K562 (cell line): ENCODE measurements around the gene CDC20. TPM values are rescaled to one million over a fixed set of nuclear protein-coding genes. Genes with fewer than 3 reads are reported as not detected.
A peak's percentile ranks its signal among the peaks of the same experiment; 100 is the strongest.

Experiments
- ARID4B ChIP-seq: sonication (generic); formaldehyde crosslinking; IDR thresholded peaks from 2 replicates; pipeline ENCODE4 v1.8.0; 2022; ENCODE audit warnings: mild to moderate bottlenecking, missing genetic modification reagents
- ARNT ChIP-seq, 2 experiments: fragments of 450-650 bp; IDR thresholded peaks; 2 replicates each; pipeline ENCODE4 v1.6.1; 2016; ENCODE audit warnings: mild to moderate bottlenecking in 1 of 2
- CREB1 ChIP-seq, 2 experiments: sonication (generic) in 1 of 2; formaldehyde crosslinking in 1 of 2; IDR thresholded peaks; 2 replicates each; pipeline versions ENCODE4 v1.6.1 to v1.8.0; 2012 to 2022; ENCODE audit warnings: inconsistent platforms in 1 of 2, mild to moderate bottlenecking in 1 of 2, missing genetic modification reagents in 1 of 2, moderate library complexity in 1 of 2
- HDAC2 ChIP-seq: fragments of 450-650 bp; IDR thresholded peaks from 2 replicates; pipeline ENCODE4 v1.6.1; 2016; ENCODE audit warnings: mild to moderate bottlenecking
- HIVEP1 ChIP-seq: fragments of 250-450 bp; sonication (Bioruptor Pico); IDR thresholded peaks from 2 replicates; pipeline ENCODE4 v1.4.0; 2020; ENCODE audit warnings: mild to moderate bottlenecking
- KLF16 ChIP-seq: IDR thresholded peaks from 2 replicates; pipeline ENCODE4 v1.6.1; 2016; ENCODE audit warnings: antibody characterized with exemption
- L3MBTL2 ChIP-seq: fragments of 450-650 bp; IDR thresholded peaks from 2 replicates; pipeline ENCODE4 v1.6.1; 2016; ENCODE audit warnings: mild to moderate bottlenecking, moderate library complexity
- MCM2 ChIP-seq: fragments of 450-650 bp; IDR thresholded peaks from 2 replicates; pipeline ENCODE4 v1.6.1; 2017; ENCODE audit warnings: low read depth, mild to moderate bottlenecking
- PHF21A ChIP-seq: fragments of 450-650 bp; IDR thresholded peaks from 2 replicates; pipeline ENCODE4 v1.6.1; 2017; ENCODE audit warnings: low read depth, borderline replicate concordance
- ZMIZ1 ChIP-seq, 2 experiments: fragments of 150-350 bp in 1 of 2; IDR thresholded peaks; 2 replicates each; pipeline ENCODE4 v1.6.1; 2012 to 2016; ENCODE audit warnings: low read depth in 2 of 2, low read length in 2 of 2, mild to moderate bottlenecking in 1 of 2, moderate library complexity in 1 of 2
- ZNF121 ChIP-seq: sonication (generic); formaldehyde crosslinking; conservative IDR thresholded peaks from 2 replicates; pipeline ENCODE4 v1.8.0; 2022; ENCODE audit warnings: missing genetic modification reagents
- ZNF232 ChIP-seq: sonication (generic); formaldehyde crosslinking; IDR thresholded peaks from 2 replicates; pipeline ENCODE4 v1.8.0; 2022; ENCODE audit warnings: mild to moderate bottlenecking, missing genetic modification reagents
- ZNF592 ChIP-seq: fragments of 450-650 bp; IDR thresholded peaks from 2 replicates; pipeline ENCODE4 v1.6.1; 2017; ENCODE audit warnings: antibody characterized with exemption, mild to moderate bottlenecking
- ZNF785 ChIP-seq: fragments of 250-450 bp; sonication (Bioruptor Pico); IDR thresholded peaks from 2 replicates; pipeline ENCODE4 v1.4.0; 2020; ENCODE audit warnings: mild to moderate bottlenecking
- polyA plus RNA-seq, 8 experiments: library from polyadenylated mRNA; depleted of rRNA in 4 of 8; stranded (reverse) in 5 of 8; unstranded in 3 of 8; fragments of >200 nt; fragmentation: Nextera tagmentation in 2 of 8; fragmentation: Illumina TruSeq in 1 of 8; extraction: Ambion mirVana in 2 of 8; extraction: Trizol in 1 of 8; gene quantifications; 2 replicates each; pipeline versions ENCODE4 v1.2.1 to v1.2.3, GENCODE V29; 2011 to 2014; ENCODE audit warnings: inconsistent platforms in 1 of 8, missing spikeins in 1 of 8
- total RNA-seq, 7 experiments: library from RNA; depleted of rRNA in 6 of 7; stranded (reverse); fragments of >200 nt in 6 of 7; fragmentation: Illumina TruSeq in 2 of 7; extraction: Trizol in 2 of 7; gene quantifications; 2 replicates each; pipeline versions ENCODE4 v1.2.1 to v1.2.3, GENCODE V29; 2011 to 2021; ENCODE audit warnings: low replicate concordance in 1 of 7

The CDC20 gene
- total and polyA plus RNA-seq, 9 of the 15 experiments (the other 6 are each of a cell fraction or from before 2014, with no cell fraction given) = 45.2 to 224 (median 121) TPM

GRCh38 chr1:43367026-43367903, 8.5 kb downstream of the CDC20 start (continued):
- TF ChIP-seq ZNF592 = peak; percentile 68
- 0 out of 4 replicates have a peak, but pooled peaks of 1 of the 2 experiments have one; percentile 36 for TF ChIP-seq ARNT (IDR thresholded peaks at IDR 0.05)
- peak in 1 of 2 experiments; percentile 75; a peak in 2 of 4 replicates for TF ChIP-seq ZMIZ1 (IDR thresholded peaks at IDR 0.05; ENCODE audit: low read depth in 2 of 2, low read length in 2 of 2)
- TF ChIP-seq PHF21A = no peak
- no peak for TF ChIP-seq ZNF785 (CRISPR knock-in tag)
- no peak for TF ChIP-seq ZNF232 (CRISPR knock-in tag)
- peak; percentile 73; the same call in 1 of the 2 replicates for TF ChIP-seq KLF16
- peak; percentile 85; the same call in 1 of the 2 replicates for TF ChIP-seq ARID4B (CRISPR knock-in tag)
- no peak for TF ChIP-seq ZNF121
- no peak for TF ChIP-seq MCM2
- TF ChIP-seq HDAC2 = peak; percentile 56; the same call in 1 of the 2 replicates
- peak; percentile 76 for TF ChIP-seq L3MBTL2
- TF ChIP-seq HIVEP1 = no peak
- TF ChIP-seq CREB1 (IDR thresholded peaks at IDR 0.05) = peak; percentile 28; the same call in 1 of the 2 replicates
- TF ChIP-seq CREB1 (CRISPR knock-in tag; IDR thresholded peaks at IDR 0.05) = no peak
